ENCODE measurements around the gene SV2C. TPM values are rescaled to one million over a fixed set of nuclear protein-coding genes. Genes with fewer than 3 reads are reported as not detected.

SV2C gene
- total RNA-seq, 2 donors from 2014 or later: 0.52 TPM; not detected in 1

DNA sequence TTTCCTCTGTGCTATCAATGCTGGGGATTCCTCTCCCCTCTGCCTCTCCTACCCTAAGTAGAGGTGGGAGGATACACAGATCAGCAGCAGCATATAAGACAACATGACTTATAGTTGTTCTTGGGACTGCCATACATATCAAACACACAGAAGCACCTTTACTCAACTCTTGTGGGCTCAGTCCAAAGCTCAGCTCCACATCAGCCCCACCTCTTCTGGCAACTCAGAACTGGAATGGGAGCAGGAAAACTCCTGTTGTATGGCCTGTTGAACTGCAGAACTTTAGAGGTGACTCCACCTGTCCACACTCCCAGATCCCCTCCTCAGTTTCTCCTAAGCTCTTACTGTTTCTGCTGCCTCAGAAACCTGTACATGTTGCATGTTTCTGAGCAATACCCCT, 127.8 kb downstream of the SV2C start:
- Histone ChIP-seq H3K4me1 (no peaks in the 10 kb centered on the region), H3K36me3 (replicated peaks in 1 of 2; ENCODE audit: insufficient read depth in 1 of 2, low read depth in 2 of 2) (no peaks in the 10 kb centered on the region), H3K9me3 (no peaks in the 10 kb centered on the region), H3K27me3 (no peaks in the 10 kb centered on the region), H3K27ac (no peak overlapping the region), H3K4me3 (no peak overlapping the region)
- DNase-seq (no peak), ATAC-seq (no peak)
- no peak for TF ChIP-seq POLR2A (IDR thresholded peaks at IDR 0.05)
- TF ChIP-seq, protein P1, sequence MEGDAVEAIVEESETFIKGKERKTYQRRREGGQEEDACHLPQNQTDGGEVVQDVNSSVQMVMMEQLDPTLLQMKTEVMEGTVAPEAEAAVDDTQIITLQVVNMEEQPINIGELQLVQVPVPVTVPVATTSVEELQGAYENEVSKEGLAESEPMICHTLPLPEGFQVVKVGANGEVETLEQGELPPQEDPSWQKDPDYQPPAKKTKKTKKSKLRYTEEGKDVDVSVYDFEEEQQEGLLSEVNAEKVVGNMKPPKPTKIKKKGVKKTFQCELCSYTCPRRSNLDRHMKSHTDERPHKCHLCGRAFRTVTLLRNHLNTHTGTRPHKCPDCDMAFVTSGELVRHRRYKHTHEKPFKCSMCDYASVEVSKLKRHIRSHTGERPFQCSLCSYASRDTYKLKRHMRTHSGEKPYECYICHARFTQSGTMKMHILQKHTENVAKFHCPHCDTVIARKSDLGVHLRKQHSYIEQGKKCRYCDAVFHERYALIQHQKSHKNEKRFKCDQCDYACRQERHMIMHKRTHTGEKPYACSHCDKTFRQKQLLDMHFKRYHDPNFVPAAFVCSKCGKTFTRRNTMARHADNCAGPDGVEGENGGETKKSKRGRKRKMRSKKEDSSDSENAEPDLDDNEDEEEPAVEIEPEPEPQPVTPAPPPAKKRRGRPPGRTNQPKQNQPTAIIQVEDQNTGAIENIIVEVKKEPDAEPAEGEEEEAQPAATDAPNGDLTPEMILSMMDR (IDR thresholded peaks at IDR 0.05): no peak
- intact Hi-C loops (cut with DNase I): no loop called here

- H3K36me3 ChIP-seq (replicated peaks in 1 of 2; ENCODE audit: insufficient read depth in 1 of 2, low read depth in 2 of 2): no peaks in the 10 kb centered on the region
Measured at GRCh38 chr5:76213858-76214257, 130.7 kb downstream of the SV2C start.

DNA sequence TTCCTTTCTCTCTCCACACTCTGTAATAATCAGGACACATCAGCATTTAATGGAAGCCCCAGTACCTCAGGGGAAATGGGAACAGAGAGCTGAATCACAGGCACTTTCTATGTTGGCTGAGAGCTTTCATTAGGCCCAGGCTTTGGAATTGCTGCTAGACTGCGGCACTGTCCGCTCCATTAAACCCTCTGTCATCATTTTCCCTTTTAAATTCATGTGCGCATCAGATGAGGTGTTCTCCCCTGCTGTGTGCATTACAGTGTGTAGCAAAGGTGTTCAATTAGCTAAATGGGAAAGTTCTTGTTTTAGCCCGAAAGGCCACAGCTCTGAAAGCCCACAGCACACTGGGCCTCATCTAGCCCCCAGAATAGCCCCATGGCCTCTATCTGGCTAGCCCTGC, 133.6 kb downstream of the SV2C start:
- no peaks in the 10 kb centered on the region for H3K4me1 ChIP-seq
- no peak overlapping the region for H3K4me3 ChIP-seq
- ATAC-seq: no peak
- WGBS, 2 donors: 91 to 100% methylated on average over 4 of the region's 4 CpGs
- H3K9me3 ChIP-seq: no peaks in the 10 kb centered on the region
- H3K36me3 ChIP-seq (replicated peaks in 1 of 2; ENCODE audit: insufficient read depth in 1 of 2, low read depth in 2 of 2): no peaks in the 10 kb centered on the region
- H3K27me3 ChIP-seq: no peaks in the 10 kb centered on the region
- TF ChIP-seq, protein P1 (IDR thresholded peaks at IDR 0.05): no peak
- TF ChIP-seq POLR2A (IDR thresholded peaks at IDR 0.05): no peak
- intact Hi-C loops (cut with DNase I): no loop called here
- H3K27ac ChIP-seq: no peak overlapping the region
- peak in 1 of 4 donors; percentile 5 for DNase-seq

More at GRCh38 chr5:76213858-76214257, 130.7 kb downstream of the SV2C start:
- Histone ChIP-seq H3K9me3 (no peaks in the 10 kb centered on the region), H3K4me3 (no peak overlapping the region), H3K4me1 (no peaks in the 10 kb centered on the region), H3K27me3 (no peaks in the 10 kb centered on the region), H3K27ac (no peak overlapping the region)
- 93 to 94% methylated on average over 1 of the region's 1 CpG for WGBS, 2 donors
- intact Hi-C loops (cut with DNase I): no loop called here
- ATAC-seq (no peak), DNase-seq (no peak)
- TF ChIP-seq POLR2A (IDR thresholded peaks at IDR 0.05): no peak
- TF ChIP-seq, protein P1 (IDR thresholded peaks at IDR 0.05): no peak

DNA sequence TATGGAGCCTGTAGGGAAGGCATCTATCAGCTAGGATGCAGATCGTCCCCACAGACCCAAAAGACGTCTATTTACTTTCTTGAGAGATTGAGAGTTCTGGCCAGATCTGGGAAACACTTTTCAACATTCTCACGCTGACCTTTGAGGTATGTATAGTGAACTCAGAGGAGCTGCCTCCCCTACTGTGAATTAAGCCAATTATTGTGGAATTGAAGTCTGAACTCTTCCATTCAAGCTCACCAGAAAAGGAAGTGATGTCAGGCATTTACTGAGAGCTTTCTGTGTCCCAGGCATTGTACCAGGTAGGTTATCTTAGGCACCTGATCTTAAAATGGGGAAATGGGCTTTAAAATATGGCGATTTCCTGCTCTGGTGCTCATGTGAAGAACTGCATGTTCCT, 136.5 kb downstream of the SV2C start:
- no peak for ATAC-seq
- Histone ChIP-seq H3K9me3 (no peaks in the 10 kb centered on the region), H3K4me3 (no peak overlapping the region), H3K36me3 (replicated peaks in 1 of 2; ENCODE audit: insufficient read depth in 1 of 2, low read depth in 2 of 2) (no peaks in the 10 kb centered on the region), H3K27me3 (no peaks in the 10 kb centered on the region), H3K4me1 (no peaks in the 10 kb centered on the region), H3K27ac (no peak overlapping the region)
- WGBS, 2 donors: 56 to 65% methylated on average over 4 of the region's 4 CpGs
- intact Hi-C loops (cut with DNase I): no loop called here
- DNase-seq: no peak
- TF ChIP-seq, protein P1 (IDR thresholded peaks at IDR 0.05): no peak

DNA sequence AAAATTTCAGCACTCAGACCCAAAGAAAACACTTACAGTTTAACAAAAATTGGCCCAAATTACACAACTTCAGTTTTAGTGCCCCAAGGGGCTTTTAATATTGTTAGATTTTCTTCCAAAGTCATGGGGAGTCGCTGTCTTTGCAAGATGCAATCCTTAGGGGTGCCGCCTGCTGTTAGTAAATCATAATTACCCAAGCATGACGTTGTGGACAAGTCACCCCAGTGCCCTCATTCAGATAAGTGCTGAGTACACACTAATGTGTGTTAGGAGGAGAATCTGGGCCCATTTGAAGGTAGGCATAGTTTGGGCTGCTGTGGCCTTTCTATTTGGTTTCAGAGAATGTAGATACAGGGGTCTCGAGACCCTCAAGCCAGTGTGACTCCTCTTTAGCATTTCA, 138.1 kb downstream of the SV2C start:
- TF ChIP-seq, protein P1 (IDR thresholded peaks at IDR 0.05): no peak
- TF ChIP-seq POLR2A (IDR thresholded peaks at IDR 0.05): no peak
- H3K36me3 ChIP-seq (replicated peaks in 1 of 2; ENCODE audit: insufficient read depth in 1 of 2, low read depth in 2 of 2): no peaks in the 10 kb centered on the region
- H3K9me3 ChIP-seq: no peaks in the 10 kb centered on the region
- WGBS, 2 donors: 72 to 78% methylated on average over 4 of the region's 4 CpGs
- ATAC-seq (no peak), DNase-seq (no peak)
- H3K27me3 ChIP-seq: no peaks in the 10 kb centered on the region
- intact Hi-C loops (cut with DNase I): no loop called here
- H3K4me3 ChIP-seq: no peak overlapping the region
- H3K27ac ChIP-seq: no peak overlapping the region
- no peaks in the 10 kb centered on the region for H3K4me1 ChIP-seq
